Measurements from ENCODE around the gene POTEH.
"Not testable (repeated sequence)": the region's sequence is repeated elsewhere in the genome, so short reads cannot be mapped to it uniquely, and the experiment has no call there.

GRCh38 chr22:15689012-15689748 is 646 bp upstream of the POTEH start:
- TF ChIP-seq POLR2A (IDR thresholded peaks at IDR 0.05; ENCODE audit: low read length); GATA1 (IDR thresholded peaks at IDR 0.05; ENCODE audit: low read depth, low read length): not testable (repeated sequence)
